Measurements from ENCODE around the gene IPO5. TPM values are rescaled to one million over a fixed set of nuclear protein-coding genes. Genes with fewer than 3 reads are reported as not detected.

IPO5 gene
- total RNA-seq, 2 experiments from 2014 or later, result 62.2 to 73.3 TPM

- H3K27me3 ChIP-seq (ENCODE audit: control insufficient read depth in 1 of 2, insufficient read depth in 2 of 2, low read length in 2 of 2), result peaks cover 0 to 2% of the 10 kb centered on the region in 2 experiments
- TF ChIP-seq CTCF (IDR thresholded peaks at IDR 0.05), result no peak
- DNase-seq, result no peak
- ChIA-PET POLR2A (no interaction called here), CTCF (no interaction called here)
- H3K9me3 ChIP-seq (ENCODE audit: control insufficient read depth in 1 of 2, insufficient read depth in 1 of 2, low read length in 2 of 2), result peaks cover 0 to 8% of the 10 kb centered on the region in 2 experiments
- no peaks in the 10 kb centered on the region for H3K36me3 ChIP-seq (ENCODE audit: insufficient read depth, low read length)
- no peak overlapping the region for H3K27ac Mint-ChIP-seq
- H3K4me3 ChIP-seq (ENCODE audit: low read length), result no peak overlapping the region
- no peaks in the 10 kb centered on the region for H3K4me1 Mint-ChIP-seq (ENCODE audit: low read depth)
- peaks cover 36% of the 10 kb centered on the region for H3K27me3 Mint-ChIP-seq
- no peak overlapping the region for H3K27ac ChIP-seq (ENCODE audit: low read depth in 1 of 2, low read length in 2 of 2)
- H3K4me1 ChIP-seq (ENCODE audit: insufficient read depth, low read length), result no peaks in the 10 kb centered on the region
- no peak overlapping the region for H3K4me3 Mint-ChIP-seq
- H3K36me3 Mint-ChIP-seq (ENCODE audit: low read depth), result no peaks in the 10 kb centered on the region
- no peak for ATAC-seq (ENCODE audit: poor library complexity)
- H3K9me3 Mint-ChIP-seq, result no peaks in the 10 kb centered on the region
- intact Hi-C loops (cut with DNase I, micrococcal nuclease), result no loop called here
These were observed 98.9 kb downstream of the IPO5 start for GRCh38 chr13:98052412-98052811.

- ChIA-PET CTCF (no interaction called here), POLR2A (no interaction called here)
- no peak overlapping the region for H3K27ac ChIP-seq (ENCODE audit: low read depth in 1 of 2, low read length in 2 of 2)
- H3K4me1 Mint-ChIP-seq (ENCODE audit: low read depth), result no peaks in the 10 kb centered on the region
- TF ChIP-seq CTCF (IDR thresholded peaks at IDR 0.05), result no peak
- peaks cover 32% of the 10 kb centered on the region for H3K27me3 Mint-ChIP-seq
- H3K4me1 ChIP-seq (ENCODE audit: insufficient read depth, low read length), result no peaks in the 10 kb centered on the region
- H3K4me3 Mint-ChIP-seq, result no peak overlapping the region
- intact Hi-C loops (cut with DNase I, micrococcal nuclease), result no loop called here
- H3K9me3 Mint-ChIP-seq, result no peaks in the 10 kb centered on the region
- H3K4me3 ChIP-seq (ENCODE audit: low read length), result no peak overlapping the region
- no peaks in the 10 kb centered on the region for H3K27me3 ChIP-seq (ENCODE audit: control insufficient read depth in 1 of 2, insufficient read depth in 2 of 2, low read length in 2 of 2)
- ATAC-seq (ENCODE audit: poor library complexity) (no peak), DNase-seq (no peak)
- H3K36me3 Mint-ChIP-seq (ENCODE audit: low read depth), result no peaks in the 10 kb centered on the region
- no peak overlapping the region for H3K27ac Mint-ChIP-seq
- H3K36me3 ChIP-seq (ENCODE audit: insufficient read depth, low read length), result no peaks in the 10 kb centered on the region
- H3K9me3 ChIP-seq (ENCODE audit: control insufficient read depth in 1 of 2, insufficient read depth in 1 of 2, low read length in 2 of 2), result peaks cover 0 to 8% of the 10 kb centered on the region in 2 experiments
These were observed 100.8 kb downstream of the IPO5 start for GRCh38 chr13:98054301-98054700.

DNA sequence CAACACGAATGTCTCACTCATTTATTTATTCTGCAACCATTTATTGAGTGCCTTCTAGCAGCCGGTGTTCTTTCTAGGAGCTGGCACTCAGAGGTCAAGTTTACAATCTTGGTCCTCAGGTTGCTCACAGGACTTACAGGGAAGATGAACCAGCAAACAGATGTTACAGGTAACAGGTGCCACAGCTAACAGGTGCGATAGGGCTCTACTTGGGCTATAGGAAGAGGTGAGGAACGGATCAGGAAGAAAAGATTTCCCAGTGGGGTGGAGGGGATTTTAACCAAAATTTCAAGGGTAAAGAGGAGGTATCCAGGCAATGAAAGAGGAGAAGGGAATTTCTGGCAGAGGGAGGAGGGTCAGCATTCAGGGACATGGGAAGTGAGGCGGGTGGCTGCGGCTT is 102.1 kb downstream of the IPO5 start:
- Histone ChIP-seq H3K4me1 (ENCODE audit: insufficient read depth, low read length) (no peaks in the 10 kb centered on the region), H3K9me3 (ENCODE audit: control insufficient read depth in 1 of 2, insufficient read depth in 1 of 2, low read length in 2 of 2) (peaks cover 0 to 6% of the 10 kb centered on the region in 2 experiments), H3K27ac (ENCODE audit: low read depth in 1 of 2, low read length in 2 of 2) (no peak overlapping the region), H3K4me3 (ENCODE audit: low read length) (no peak overlapping the region), H3K27me3 (ENCODE audit: control insufficient read depth in 1 of 2, insufficient read depth in 2 of 2, low read length in 2 of 2) (no peaks in the 10 kb centered on the region), H3K36me3 (ENCODE audit: insufficient read depth, low read length) (no peaks in the 10 kb centered on the region)
- ATAC-seq (ENCODE audit: poor library complexity) (no peak), DNase-seq (no peak)
- H3K27ac Mint-ChIP-seq, result no peak overlapping the region
- H3K36me3 Mint-ChIP-seq (ENCODE audit: low read depth), result no peaks in the 10 kb centered on the region
- TF ChIP-seq CTCF (IDR thresholded peaks at IDR 0.05), result no peak
- ChIA-PET CTCF (no interaction called here), POLR2A (no interaction called here)
- no peak overlapping the region for H3K4me3 Mint-ChIP-seq
- H3K27me3 Mint-ChIP-seq, result peaks cover 28% of the 10 kb centered on the region
- intact Hi-C loops (cut with DNase I, micrococcal nuclease), result no loop called here
- H3K9me3 Mint-ChIP-seq, result no peaks in the 10 kb centered on the region
- H3K4me1 Mint-ChIP-seq (ENCODE audit: low read depth), result no peaks in the 10 kb centered on the region
